Measurements from ENCODE around the gene BABAM2.

BABAM2 gene

DNA sequence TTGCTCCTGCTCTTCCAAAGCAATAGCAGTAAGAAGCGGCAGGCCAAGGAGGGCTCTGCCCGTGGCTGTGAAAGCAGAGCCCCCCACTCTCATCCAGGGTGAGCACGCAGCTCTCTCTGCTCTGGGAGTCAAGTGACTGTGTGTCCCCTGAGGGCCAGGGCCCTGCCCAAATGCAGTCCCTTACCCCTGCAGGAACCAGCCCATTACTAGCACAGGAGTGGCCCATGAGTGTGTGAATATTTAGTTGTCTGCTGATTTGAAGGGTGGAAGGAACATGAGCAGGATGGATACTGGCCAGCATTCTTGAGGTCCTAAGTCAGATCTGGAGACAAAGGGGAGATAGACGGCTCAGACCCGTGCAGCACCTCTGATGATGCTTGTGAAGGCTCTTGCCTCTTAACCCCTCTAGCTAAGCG is 432.5 kb downstream of the BABAM2 start (continued):
- TF ChIP-seq ZNF560 (tag by site-specific recombination; IDR thresholded peaks at IDR 0.05; ENCODE audit: borderline replicate concordance): no peak
- TF ChIP-seq ZNF843 (tag by site-specific recombination; IDR thresholded peaks at IDR 0.05): no peak
- TF ChIP-seq TCF7L2 (IDR thresholded peaks at IDR 0.05; ENCODE audit: borderline replicate concordance, low read depth, low read length): no peak
- TF ChIP-seq, protein P1, sequence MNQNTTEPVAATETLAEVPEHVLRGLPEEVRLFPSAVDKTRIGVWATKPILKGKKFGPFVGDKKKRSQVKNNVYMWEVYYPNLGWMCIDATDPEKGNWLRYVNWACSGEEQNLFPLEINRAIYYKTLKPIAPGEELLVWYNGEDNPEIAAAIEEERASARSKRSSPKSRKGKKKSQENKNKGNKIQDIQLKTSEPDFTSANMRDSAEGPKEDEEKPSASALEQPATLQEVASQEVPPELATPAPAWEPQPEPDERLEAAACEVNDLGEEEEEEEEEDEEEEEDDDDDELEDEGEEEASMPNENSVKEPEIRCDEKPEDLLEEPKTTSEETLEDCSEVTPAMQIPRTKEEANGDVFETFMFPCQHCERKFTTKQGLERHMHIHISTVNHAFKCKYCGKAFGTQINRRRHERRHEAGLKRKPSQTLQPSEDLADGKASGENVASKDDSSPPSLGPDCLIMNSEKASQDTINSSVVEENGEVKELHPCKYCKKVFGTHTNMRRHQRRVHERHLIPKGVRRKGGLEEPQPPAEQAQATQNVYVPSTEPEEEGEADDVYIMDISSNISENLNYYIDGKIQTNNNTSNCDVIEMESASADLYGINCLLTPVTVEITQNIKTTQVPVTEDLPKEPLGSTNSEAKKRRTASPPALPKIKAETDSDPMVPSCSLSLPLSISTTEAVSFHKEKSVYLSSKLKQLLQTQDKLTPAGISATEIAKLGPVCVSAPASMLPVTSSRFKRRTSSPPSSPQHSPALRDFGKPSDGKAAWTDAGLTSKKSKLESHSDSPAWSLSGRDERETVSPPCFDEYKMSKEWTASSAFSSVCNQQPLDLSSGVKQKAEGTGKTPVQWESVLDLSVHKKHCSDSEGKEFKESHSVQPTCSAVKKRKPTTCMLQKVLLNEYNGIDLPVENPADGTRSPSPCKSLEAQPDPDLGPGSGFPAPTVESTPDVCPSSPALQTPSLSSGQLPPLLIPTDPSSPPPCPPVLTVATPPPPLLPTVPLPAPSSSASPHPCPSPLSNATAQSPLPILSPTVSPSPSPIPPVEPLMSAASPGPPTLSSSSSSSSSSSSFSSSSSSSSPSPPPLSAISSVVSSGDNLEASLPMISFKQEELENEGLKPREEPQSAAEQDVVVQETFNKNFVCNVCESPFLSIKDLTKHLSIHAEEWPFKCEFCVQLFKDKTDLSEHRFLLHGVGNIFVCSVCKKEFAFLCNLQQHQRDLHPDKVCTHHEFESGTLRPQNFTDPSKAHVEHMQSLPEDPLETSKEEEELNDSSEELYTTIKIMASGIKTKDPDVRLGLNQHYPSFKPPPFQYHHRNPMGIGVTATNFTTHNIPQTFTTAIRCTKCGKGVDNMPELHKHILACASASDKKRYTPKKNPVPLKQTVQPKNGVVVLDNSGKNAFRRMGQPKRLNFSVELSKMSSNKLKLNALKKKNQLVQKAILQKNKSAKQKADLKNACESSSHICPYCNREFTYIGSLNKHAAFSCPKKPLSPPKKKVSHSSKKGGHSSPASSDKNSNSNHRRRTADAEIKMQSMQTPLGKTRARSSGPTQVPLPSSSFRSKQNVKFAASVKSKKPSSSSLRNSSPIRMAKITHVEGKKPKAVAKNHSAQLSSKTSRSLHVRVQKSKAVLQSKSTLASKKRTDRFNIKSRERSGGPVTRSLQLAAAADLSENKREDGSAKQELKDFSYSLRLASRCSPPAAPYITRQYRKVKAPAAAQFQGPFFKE (tag by site-specific recombination; IDR thresholded peaks at IDR 0.05; ENCODE audit: borderline replicate concordance): no peak
- no peak for TF ChIP-seq ZNF157 (tag by site-specific recombination; IDR thresholded peaks at IDR 0.05)
- TF ChIP-seq YY2 (tag by site-specific recombination; IDR thresholded peaks at IDR 0.05): no peak
- no peak for TF ChIP-seq ZBTB21 (tag by site-specific recombination; IDR thresholded peaks at IDR 0.05)
- TF ChIP-seq ZNF311 (tag by site-specific recombination; IDR thresholded peaks at IDR 0.05; ENCODE audit: borderline replicate concordance): no peak
- TF ChIP-seq ZNF416 (tag by site-specific recombination; IDR thresholded peaks at IDR 0.05): no peak
- no peak for TF ChIP-seq ZNF585B (tag by site-specific recombination; IDR thresholded peaks at IDR 0.05)

DNA sequence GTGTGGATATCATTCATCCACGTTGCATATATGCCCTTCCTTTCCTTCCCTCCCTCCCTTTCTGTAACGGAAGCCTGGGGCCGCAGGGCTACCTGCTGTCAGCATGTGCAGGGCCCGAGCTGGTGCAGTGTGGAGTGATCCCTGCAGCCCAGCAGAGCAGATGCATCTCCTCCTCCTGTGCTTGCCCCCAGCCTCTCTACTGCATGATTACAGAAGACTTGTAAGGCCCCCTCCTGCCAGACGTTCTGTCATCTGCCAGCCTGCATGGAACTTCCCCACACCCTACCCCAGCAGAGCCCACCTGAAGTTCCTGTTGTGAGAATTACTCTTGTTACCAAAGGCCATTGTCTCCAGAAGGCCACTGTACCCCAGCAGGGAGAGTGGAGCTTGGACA is 434.6 kb downstream of the BABAM2 start:
- no peak overlapping the region for H3K27ac ChIP-seq (ENCODE audit: extremely low read depth, low read depth, low read length)
- peak; percentile 75 for TF ChIP-seq ZIC2 (tag by site-specific recombination; IDR thresholded peaks at IDR 0.05)
- no peak for TF ChIP-seq ZFP37 (tag by site-specific recombination; IDR thresholded peaks at IDR 0.05)
- CTCF ChIA-PET: no interaction called here

DNA sequence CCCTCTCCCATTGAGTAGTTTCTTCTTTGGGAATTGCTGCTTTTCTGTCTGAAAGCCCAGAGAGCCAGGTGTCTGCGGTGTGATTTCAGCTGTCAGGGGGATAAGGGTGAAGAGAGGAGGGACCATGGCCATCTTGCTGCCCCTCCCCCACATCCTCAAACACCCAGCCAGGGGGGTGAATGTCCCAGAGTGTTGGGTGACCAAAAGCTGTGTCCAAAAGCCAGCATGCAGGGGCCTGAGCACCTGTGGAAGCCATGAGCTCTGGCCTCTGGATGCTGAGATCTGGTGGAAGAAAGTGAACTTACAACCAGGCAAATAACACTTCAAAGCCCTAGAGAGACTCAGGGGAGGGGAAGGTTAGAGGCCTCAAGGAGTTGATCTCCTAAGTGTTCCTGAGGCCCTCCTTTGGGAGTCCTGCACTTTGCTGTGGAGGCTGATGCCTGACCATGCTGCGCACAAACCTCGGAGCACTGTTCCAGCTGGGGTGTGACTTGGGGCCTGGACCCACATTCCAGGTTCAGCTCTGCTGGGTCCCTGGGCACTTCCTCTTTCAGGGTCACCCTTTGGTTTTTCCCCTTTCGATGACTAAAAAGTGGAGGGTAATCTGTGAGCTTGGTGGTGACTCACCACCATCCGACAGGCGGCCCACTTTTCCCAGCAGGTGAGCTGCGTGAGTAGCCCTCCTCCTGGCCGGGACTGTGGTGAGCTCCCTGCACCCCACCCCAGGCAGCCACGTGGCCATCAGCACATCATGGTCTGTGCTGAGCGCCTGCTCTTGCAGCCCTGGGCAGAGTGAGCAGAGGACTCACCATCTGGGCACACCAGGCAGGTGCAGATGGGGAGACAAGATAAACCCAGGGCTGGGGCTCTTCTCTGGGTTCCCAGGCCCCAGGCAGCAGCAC is 435.3 kb downstream of the BABAM2 start:
- H3K9me3 ChIP-seq (ENCODE audit: control insufficient read depth, insufficient read depth, low read depth, low read length): no peaks in the 10 kb centered on the region
- no peak for TF ChIP-seq KLF1 (tag by site-specific recombination; IDR thresholded peaks at IDR 0.05)
- TF ChIP-seq, protein P2, sequence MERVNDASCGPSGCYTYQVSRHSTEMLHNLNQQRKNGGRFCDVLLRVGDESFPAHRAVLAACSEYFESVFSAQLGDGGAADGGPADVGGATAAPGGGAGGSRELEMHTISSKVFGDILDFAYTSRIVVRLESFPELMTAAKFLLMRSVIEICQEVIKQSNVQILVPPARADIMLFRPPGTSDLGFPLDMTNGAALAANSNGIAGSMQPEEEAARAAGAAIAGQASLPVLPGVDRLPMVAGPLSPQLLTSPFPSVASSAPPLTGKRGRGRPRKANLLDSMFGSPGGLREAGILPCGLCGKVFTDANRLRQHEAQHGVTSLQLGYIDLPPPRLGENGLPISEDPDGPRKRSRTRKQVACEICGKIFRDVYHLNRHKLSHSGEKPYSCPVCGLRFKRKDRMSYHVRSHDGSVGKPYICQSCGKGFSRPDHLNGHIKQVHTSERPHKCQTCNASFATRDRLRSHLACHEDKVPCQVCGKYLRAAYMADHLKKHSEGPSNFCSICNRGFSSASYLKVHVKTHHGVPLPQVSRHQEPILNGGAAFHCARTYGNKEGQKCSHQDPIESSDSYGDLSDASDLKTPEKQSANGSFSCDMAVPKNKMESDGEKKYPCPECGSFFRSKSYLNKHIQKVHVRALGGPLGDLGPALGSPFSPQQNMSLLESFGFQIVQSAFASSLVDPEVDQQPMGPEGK (tag by site-specific recombination; IDR thresholded peaks at IDR 0.05): peak; percentile 47; the same call in 1 of the 2 replicates
- peak; percentile 96 for TF ChIP-seq ZIC2 (tag by site-specific recombination; IDR thresholded peaks at IDR 0.05)
- ChIA-PET POLR2A (no interaction called here), CTCF (interaction anchor here (0.6 kb wide), 1 partner anchor 558 kb away, joined by 3 read pairs; no protein-coding TSS in a partner anchor)
- H3K36me3 ChIP-seq (ENCODE audit: control insufficient read depth in 2 of 2, insufficient read depth in 1 of 2, low read length in 2 of 2): no peaks in the 10 kb centered on the region
- no peak overlapping the region for H3K4me3 ChIP-seq (ENCODE audit: low read depth, low read length)
- H3K4me1 ChIP-seq (ENCODE audit: control insufficient read depth, insufficient read depth, low read length): no peaks in the 10 kb centered on the region; the same call in 1 of the 2 replicates
- H3K27ac ChIP-seq (ENCODE audit: extremely low read depth, low read depth, low read length): no peak overlapping the region

More for the DNA sequence above, 434.6 kb downstream of the BABAM2 start:
- no peaks in the 10 kb centered on the region for H3K9me3 ChIP-seq (ENCODE audit: control insufficient read depth, insufficient read depth, low read depth, low read length)
- H3K4me1 ChIP-seq (ENCODE audit: control insufficient read depth, insufficient read depth, low read length): no peaks in the 10 kb centered on the region; the same call in 1 of the 2 replicates
- no peak overlapping the region for H3K4me3 ChIP-seq (ENCODE audit: low read depth, low read length)
- POLR2A ChIA-PET: no interaction called here
- no peaks in the 10 kb centered on the region for H3K36me3 ChIP-seq (ENCODE audit: control insufficient read depth in 2 of 2, insufficient read depth in 1 of 2, low read length in 2 of 2)
